KOPT-K1 (cell line): Measurements from ENCODE around the gene NCOA1.

Source experiments
- H3K27ac ChIP-seq: fragments of 200-600 bp; sonication (generic); 2 replicates; pipeline ENCODE4 v1.5.1; 2016; ENCODE audit warnings: antibody characterized with exemption, mild to moderate bottlenecking, low read depth, low read length; ENCODE audit not compliant: poor library complexity, severe bottlenecking
- H3K36me3 ChIP-seq: fragments of 200-600 bp; sonication (generic); 2 replicates; pipeline ENCODE4 v1.5.1; 2017; ENCODE audit warnings: antibody characterized with exemption, mild to moderate bottlenecking, low read length, moderate library complexity; ENCODE audit not compliant: insufficient read depth
- H3K9me3 ChIP-seq: fragments of 200-600 bp; sonication (generic); 2 replicates; pipeline ENCODE4 v1.5.1; 2017; ENCODE audit warnings: antibody characterized with exemption, low read length, mild to moderate bottlenecking; ENCODE audit not compliant: insufficient read depth, poor library complexity, severe bottlenecking

NCOA1 gene

DNA sequence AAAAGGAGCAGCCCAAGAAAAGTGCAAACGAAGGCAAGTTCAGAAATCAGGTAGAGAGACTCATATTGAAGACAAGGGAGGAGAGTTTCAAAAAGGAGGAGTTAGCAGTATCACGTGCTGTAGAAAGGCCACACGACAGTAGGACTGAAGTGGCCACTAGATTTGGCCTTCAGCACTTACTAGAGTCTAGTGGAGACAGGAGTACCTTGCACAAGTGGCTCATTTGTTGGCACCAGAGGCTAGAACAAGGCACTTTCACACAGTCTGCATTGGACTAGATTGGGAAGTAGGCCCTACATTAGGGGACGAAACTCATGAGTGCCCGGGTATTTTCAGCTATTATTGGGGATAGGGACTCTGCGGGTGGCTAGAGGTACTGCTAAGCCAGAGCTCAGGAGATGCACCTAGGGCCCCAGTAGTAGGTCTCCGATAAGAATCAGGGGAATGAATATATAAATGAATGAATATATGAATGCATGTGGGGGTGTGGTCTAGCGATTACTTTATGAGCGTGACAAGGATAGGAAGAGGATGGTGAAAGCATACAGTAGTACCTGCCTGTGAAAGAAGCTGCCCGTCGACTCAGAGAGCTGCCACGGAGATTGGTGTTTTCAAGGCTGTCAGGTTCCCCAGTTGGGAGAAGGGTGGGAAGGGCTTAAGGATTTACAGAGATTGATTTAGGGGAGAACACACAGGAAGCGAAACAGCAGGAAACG is 1.4 kb upstream of the NCOA1 start:
- Histone ChIP-seq H3K36me3 (no peaks in the 10 kb centered on the region), H3K9me3 (no peaks in the 10 kb centered on the region), H3K27ac (peak overlapping the region; percentile 60)

- Histone ChIP-seq H3K36me3 (no peaks in the 10 kb centered on the region), H3K27ac (peak overlapping the region; percentile 60), H3K9me3 (no peaks in the 10 kb centered on the region)
Measured at GRCh38 chr2:24490181-24490689, 819 bp upstream of the NCOA1 start.

GRCh38 chr2:24491542-24492420 is 727 bp downstream of the NCOA1 start:
- Histone ChIP-seq H3K27ac (peak overlapping the region; percentile 60), H3K36me3 (no peaks in the 10 kb centered on the region), H3K9me3 (no peaks in the 10 kb centered on the region)

DNA sequence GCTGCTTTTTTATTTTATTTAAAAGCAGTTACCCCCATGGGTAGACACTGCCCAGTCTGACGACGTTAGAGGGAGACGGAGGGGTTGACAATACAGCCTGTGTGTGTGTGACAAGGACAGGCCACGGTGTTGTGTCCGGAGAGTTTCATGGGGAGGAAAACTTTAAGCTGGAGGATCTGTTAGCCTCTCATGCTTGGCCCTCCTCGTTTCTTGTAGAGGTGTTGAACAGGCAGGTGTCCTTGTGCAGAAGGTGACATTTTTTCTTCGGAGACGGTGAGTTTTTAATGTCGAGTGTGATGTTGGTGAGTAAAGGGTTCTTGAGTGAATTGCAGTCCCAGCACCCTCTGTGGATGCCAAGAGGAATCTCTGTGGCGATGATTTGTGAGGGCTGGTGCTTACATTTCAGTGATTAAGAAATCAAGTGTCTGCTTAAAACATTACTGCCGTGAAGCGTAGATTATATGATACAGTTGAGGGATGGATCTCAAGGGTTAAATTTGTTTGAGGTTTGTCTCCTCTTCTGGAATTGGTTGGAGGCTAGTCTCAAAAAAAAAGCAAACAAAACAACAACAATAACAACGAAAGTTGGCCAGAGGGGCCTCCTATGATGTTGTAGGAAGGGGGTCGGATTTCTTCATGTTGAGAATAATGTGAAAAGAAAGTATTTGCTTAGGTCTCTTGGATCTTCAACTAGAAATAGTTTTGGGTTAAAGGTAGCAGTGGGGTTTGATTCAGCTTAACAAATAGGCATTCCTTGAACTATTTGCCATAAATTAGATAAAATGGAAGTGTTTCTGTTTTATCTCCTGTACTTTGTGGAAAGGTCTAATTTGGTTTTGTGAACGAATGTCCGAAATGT is 1.6 kb downstream of the NCOA1 start:
- no peaks in the 10 kb centered on the region for H3K9me3 ChIP-seq
- peak overlapping the region; percentile 60 for H3K27ac ChIP-seq
- no peaks in the 10 kb centered on the region for H3K36me3 ChIP-seq

GRCh38 chr2:24493713-24494112 is 2.7 kb downstream of the NCOA1 start:
- H3K27ac ChIP-seq, result no peak overlapping the region
- no peaks in the 10 kb centered on the region for H3K36me3 ChIP-seq

GRCh38 chr2:24494410-24494809 is 3.4 kb downstream of the NCOA1 start:
- Histone ChIP-seq H3K36me3 (no peaks in the 10 kb centered on the region), H3K9me3 (no peaks in the 10 kb centered on the region), H3K27ac (no peak overlapping the region)

More at GRCh38 chr2:24493713-24494112, 2.7 kb downstream of the NCOA1 start:
- no peaks in the 10 kb centered on the region for H3K9me3 ChIP-seq

DNA sequence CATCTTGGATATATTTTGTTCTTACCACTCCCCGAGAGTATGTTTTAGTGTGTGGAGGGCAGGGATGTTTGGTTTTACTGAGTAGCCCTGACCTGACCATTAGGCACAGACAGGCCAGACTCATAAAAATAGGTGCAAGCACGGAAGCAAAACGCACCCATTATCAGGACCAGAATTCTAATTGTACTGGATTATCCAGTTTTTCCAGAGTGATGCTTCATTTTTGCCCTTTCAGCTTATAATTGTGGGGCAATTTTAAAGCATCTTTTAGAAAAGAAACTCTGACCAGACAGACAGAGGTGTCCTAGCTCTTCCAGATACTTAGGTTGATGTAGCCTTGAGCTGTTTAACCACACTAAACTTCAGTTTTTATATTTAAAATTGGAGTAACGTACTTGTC is 4.4 kb downstream of the NCOA1 start:
- H3K27ac ChIP-seq, result no peak overlapping the region
- no peaks in the 10 kb centered on the region for H3K36me3 ChIP-seq
- H3K9me3 ChIP-seq, result no peaks in the 10 kb centered on the region

GRCh38 chr2:24496959-24497358 is 5.9 kb downstream of the NCOA1 start:
- no peak overlapping the region for H3K27ac ChIP-seq

GRCh38 chr2:24497685-24498084 is 6.6 kb downstream of the NCOA1 start:
- no peaks in the 10 kb centered on the region for H3K36me3 ChIP-seq
- H3K27ac ChIP-seq, result no peak overlapping the region
- H3K9me3 ChIP-seq, result no peaks in the 10 kb centered on the region

More at GRCh38 chr2:24496959-24497358, 5.9 kb downstream of the NCOA1 start:
- no peaks in the 10 kb centered on the region for H3K36me3 ChIP-seq
- H3K9me3 ChIP-seq, result no peaks in the 10 kb centered on the region

DNA sequence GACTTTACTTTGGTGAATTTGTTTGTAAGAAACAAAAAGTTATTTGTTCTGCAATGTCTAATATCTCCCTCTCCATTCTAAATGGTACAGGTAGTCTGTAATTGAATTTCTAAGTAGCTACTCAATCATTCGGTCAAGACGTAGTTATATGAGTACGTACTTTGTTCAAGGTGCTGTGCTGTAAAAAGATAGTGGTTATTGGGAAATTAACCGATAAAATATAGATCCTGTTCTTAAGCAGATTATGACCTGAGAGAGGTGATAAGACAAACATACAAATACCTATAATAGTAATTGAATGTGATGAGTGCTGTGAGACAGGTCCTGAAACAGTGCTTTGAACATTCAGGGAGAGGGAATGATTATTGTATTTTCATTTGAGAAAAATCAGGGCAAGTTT is 7.1 kb downstream of the NCOA1 start:
- Histone ChIP-seq H3K27ac (no peak overlapping the region), H3K36me3 (no peaks in the 10 kb centered on the region), H3K9me3 (no peaks in the 10 kb centered on the region)

GRCh38 chr2:24501813-24502212 is 10.8 kb downstream of the NCOA1 start:
- H3K36me3 ChIP-seq, result no peaks in the 10 kb centered on the region
- no peak overlapping the region for H3K27ac ChIP-seq
- H3K9me3 ChIP-seq, result no peaks in the 10 kb centered on the region

DNA sequence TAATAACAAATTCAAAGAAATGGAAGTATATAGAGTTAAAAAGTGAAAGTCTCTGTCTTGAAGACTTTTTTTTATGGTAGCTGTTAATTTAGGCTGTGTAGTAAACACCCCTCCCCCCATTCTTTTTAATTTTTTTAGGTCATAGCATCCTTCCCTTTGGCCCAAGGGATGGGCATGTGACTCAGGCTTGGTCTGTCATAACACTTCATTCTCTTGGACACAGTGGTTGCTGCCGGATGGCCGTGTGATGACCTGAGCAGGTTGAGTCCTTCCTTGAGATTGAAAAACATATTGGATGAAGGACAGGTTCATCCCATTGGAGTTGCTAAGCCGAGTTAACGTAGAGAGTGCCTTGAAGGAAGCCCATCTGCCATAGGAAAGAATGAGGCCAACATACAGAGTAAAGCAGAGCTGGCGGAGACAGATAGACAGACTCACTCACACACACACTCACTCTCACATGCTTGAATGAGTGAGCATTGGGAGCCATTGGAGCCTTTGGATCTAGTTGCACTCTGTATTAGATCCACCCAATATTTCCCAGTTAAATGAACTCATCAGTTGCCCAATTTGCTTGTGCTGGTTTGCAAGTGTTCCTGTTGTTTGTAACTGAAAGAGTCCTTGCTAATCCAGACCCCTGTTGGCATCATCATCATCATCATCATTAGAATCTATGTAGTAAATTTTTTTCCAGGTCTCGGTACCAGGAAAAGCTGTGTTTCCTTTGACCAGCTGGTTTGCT is 14.7 kb downstream of the NCOA1 start:
- no peaks in the 10 kb centered on the region for H3K9me3 ChIP-seq
- no peaks in the 10 kb centered on the region for H3K36me3 ChIP-seq
- no peak overlapping the region for H3K27ac ChIP-seq

- Histone ChIP-seq H3K27ac (no peak overlapping the region), H3K9me3 (no peaks in the 10 kb centered on the region), H3K36me3 (no peaks in the 10 kb centered on the region)
Measured at GRCh38 chr2:24507549-24507948, 16.5 kb downstream of the NCOA1 start.

DNA sequence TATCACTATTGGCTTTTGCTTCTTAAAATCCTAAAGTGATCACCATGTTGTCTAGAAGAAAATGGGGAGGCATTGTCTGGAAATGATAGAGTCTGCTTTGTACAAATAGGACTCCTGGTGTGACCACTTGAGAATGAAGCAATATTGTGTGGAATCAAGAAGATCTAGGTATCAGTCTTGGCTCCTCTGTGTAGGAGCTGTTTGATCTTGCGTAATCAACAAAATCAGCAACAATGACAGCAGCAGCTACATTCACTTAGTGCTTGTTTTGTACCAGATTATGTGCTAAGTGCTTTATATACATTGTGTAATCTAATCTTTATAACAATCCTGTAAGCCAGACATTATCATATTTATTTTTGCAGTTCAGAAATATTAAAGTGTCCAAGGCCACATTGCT is 17.8 kb downstream of the NCOA1 start:
- H3K9me3 ChIP-seq, result no peaks in the 10 kb centered on the region
- H3K27ac ChIP-seq, result no peak overlapping the region
- no peaks in the 10 kb centered on the region for H3K36me3 ChIP-seq
